Mammary epithelial cell (primary cell): ENCODE data around the gene INHBA.

Source experiments
- EZH2 ChIP-seq: IDR thresholded peaks from 2 replicates; pipeline ENCODE4 v1.6.1; 2012; ENCODE audit warnings: low read length, inconsistent platforms, borderline replicate concordance
- TF ChIP-seq, protein P1 (sequence below), 2 donors: IDR thresholded peaks in 1 of 2; conservative IDR thresholded peaks in 1 of 2; 2 replicates each; pipeline ENCODE4 v1.5.1; 2011 to 2012; ENCODE audit warnings: inconsistent platforms in 2 of 2, low read length in 2 of 2, mild to moderate bottlenecking in 2 of 2, control low read depth in 1 of 2, low read depth in 1 of 2; ENCODE audit not compliant: insufficient read depth in 1 of 2; ENCODE audit errors: extremely low read depth in 1 of 2

DNA sequence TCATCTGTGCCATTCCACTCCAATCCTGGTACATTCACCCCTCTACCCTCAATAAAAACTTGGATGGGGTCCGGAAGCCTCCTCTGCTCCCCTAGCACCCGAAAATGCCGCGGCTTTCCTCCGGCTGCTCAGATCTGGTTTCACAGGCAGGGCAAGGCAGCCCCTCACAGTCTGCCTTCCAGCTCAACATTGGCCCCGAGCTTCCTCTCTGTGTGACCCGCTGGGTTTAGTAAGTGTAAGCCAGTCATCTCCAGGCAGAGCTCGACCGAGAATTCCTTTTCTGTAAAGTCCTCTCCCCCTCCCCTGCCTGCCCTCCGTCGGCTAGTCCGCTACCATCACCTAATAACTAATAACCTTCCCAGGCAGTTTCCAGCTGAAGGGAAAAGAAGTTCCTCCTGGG lies 3.4 kb downstream of the INHBA start:
- TF ChIP-seq, protein P1, sequence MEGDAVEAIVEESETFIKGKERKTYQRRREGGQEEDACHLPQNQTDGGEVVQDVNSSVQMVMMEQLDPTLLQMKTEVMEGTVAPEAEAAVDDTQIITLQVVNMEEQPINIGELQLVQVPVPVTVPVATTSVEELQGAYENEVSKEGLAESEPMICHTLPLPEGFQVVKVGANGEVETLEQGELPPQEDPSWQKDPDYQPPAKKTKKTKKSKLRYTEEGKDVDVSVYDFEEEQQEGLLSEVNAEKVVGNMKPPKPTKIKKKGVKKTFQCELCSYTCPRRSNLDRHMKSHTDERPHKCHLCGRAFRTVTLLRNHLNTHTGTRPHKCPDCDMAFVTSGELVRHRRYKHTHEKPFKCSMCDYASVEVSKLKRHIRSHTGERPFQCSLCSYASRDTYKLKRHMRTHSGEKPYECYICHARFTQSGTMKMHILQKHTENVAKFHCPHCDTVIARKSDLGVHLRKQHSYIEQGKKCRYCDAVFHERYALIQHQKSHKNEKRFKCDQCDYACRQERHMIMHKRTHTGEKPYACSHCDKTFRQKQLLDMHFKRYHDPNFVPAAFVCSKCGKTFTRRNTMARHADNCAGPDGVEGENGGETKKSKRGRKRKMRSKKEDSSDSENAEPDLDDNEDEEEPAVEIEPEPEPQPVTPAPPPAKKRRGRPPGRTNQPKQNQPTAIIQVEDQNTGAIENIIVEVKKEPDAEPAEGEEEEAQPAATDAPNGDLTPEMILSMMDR (conservative IDR thresholded peaks at IDR 0.05 in 1 of 2, IDR thresholded peaks at IDR 0.05 in 1 of 2; ENCODE audit: extremely low read depth in 1 of 2, insufficient read depth in 1 of 2, low read depth in 1 of 2, low read length in 2 of 2), result no peak
- TF ChIP-seq EZH2, result no peak
